ENCODE data around the gene FGFR4. TPM values are rescaled to one million over a fixed set of nuclear protein-coding genes. Genes with fewer than 3 reads are reported as not detected.

The FGFR4 gene
- total RNA-seq, 2 experiments from 2014 or later: 0.33 to 0.53 TPM

GRCh38 chr5:177067503-177067902 is 19.2 kb upstream of the FGFR4 start:
- Mint-ChIP-seq H3K27me3 (no peaks in the 10 kb centered on the region), H3K36me3 (ENCODE audit: low read depth) (peaks cover 15% of the 10 kb centered on the region), H3K4me3 (no peak overlapping the region), H3K27ac (no peak overlapping the region), H3K4me1 (peaks cover 1% of the 10 kb centered on the region), H3K9me3 (no peaks in the 10 kb centered on the region)
- ChIA-PET POLR2A (interaction anchor here (1.0 kb wide), 1 partner anchor 1137 kb away, joined by 3 read pairs; the partner anchor contains the start of gene HNRNPAB), CTCF (interaction anchor here (1.4 kb wide), 1 partner anchor 23 kb away, joined by 3 read pairs; no protein-coding TSS in a partner anchor)
- DNase-seq: no peak

GRCh38 chr5:177070536-177071191 is 16.1 kb upstream of the FGFR4 start:
- H3K4me1 Mint-ChIP-seq: peaks cover 3% of the 10 kb centered on the region
- no peak overlapping the region for H3K27ac Mint-ChIP-seq
- ChIA-PET POLR2A (interaction anchor here (0.7 to 1.9 kb wide), 2 partner anchors 10 to 11 kb away, joined by 3 to 5 read pairs; no protein-coding TSS in a partner anchor), CTCF (interaction anchor here (0.6 to 7.2 kb wide), 16 partner anchors 9 to 1542 kb away, joined by 3 to 65 read pairs (median 4); partner anchors contain the start of gene FGFR4)
- H3K36me3 Mint-ChIP-seq (ENCODE audit: low read depth): peaks cover 4% of the 10 kb centered on the region
- no peak for DNase-seq
- no peaks in the 10 kb centered on the region for H3K27me3 Mint-ChIP-seq
- H3K9me3 Mint-ChIP-seq: no peaks in the 10 kb centered on the region
- H3K4me3 Mint-ChIP-seq: no peak overlapping the region

GRCh38 chr5:177071666-177072385 is 14.9 kb upstream of the FGFR4 start:
- peaks cover 3% of the 10 kb centered on the region for H3K4me1 Mint-ChIP-seq
- no peaks in the 10 kb centered on the region for H3K9me3 Mint-ChIP-seq
- no peak overlapping the region for H3K4me3 Mint-ChIP-seq
- peak; percentile 66 for DNase-seq
- H3K36me3 Mint-ChIP-seq (ENCODE audit: low read depth): no peaks in the 10 kb centered on the region
- ChIA-PET POLR2A (interaction anchor here (0.9 to 1.9 kb wide), 4 partner anchors 9 to 49 kb away, joined by 3 to 5 read pairs (median 4); no protein-coding TSS in a partner anchor), CTCF (interaction anchor here (0.6 to 7.2 kb wide), 30 partner anchors 8 to 594 kb away, joined by 3 to 65 read pairs (median 4); partner anchors contain the start of gene FGFR4)
- no peaks in the 10 kb centered on the region for H3K27me3 Mint-ChIP-seq
- no peak overlapping the region for H3K27ac Mint-ChIP-seq

- Mint-ChIP-seq H3K27me3 (peaks cover under 1% of the 10 kb centered on the region), H3K4me1 (peaks cover 2% of the 10 kb centered on the region), H3K27ac (no peak overlapping the region), H3K4me3 (no peak overlapping the region), H3K36me3 (ENCODE audit: low read depth) (no peaks in the 10 kb centered on the region), H3K9me3 (no peaks in the 10 kb centered on the region)
- POLR2A ChIA-PET: no interaction called here
- DNase-seq: no peak
- CTCF ChIA-PET: interaction anchor here (0.6 to 2.2 kb wide), 3 partner anchors 10 to 36 kb away, joined by 3 to 9 read pairs (median 3); partner anchors contain the start of gene FGFR4
Measured at GRCh38 chr5:177077335-177077734, 9.4 kb upstream of the FGFR4 start.

GRCh38 chr5:177079606-177080005 is 7.1 kb upstream of the FGFR4 start:
- CTCF ChIA-PET: no interaction called here
- POLR2A ChIA-PET: interaction anchor here (1.0 to 1.4 kb wide), 2 partner anchors 8 to 111 kb away, joined by 3 to 5 read pairs; no protein-coding TSS in a partner anchor
- DNase-seq: no peak
- H3K36me3 Mint-ChIP-seq (ENCODE audit: low read depth): no peaks in the 10 kb centered on the region
- peaks cover 15% of the 10 kb centered on the region for H3K27me3 Mint-ChIP-seq
- no peaks in the 10 kb centered on the region for H3K4me1 Mint-ChIP-seq
- no peaks in the 10 kb centered on the region for H3K9me3 Mint-ChIP-seq
- H3K4me3 Mint-ChIP-seq: no peak overlapping the region
- H3K27ac Mint-ChIP-seq: no peak overlapping the region

GRCh38 chr5:177080265-177080664 is 6.5 kb upstream of the FGFR4 start:
- CTCF ChIA-PET: no interaction called here
- no peaks in the 10 kb centered on the region for H3K36me3 Mint-ChIP-seq (ENCODE audit: low read depth)
- H3K9me3 Mint-ChIP-seq: no peaks in the 10 kb centered on the region
- H3K27ac Mint-ChIP-seq: no peak overlapping the region
- no peak overlapping the region for H3K4me3 Mint-ChIP-seq
- H3K4me1 Mint-ChIP-seq: no peaks in the 10 kb centered on the region
- POLR2A ChIA-PET: interaction anchor here (1.0 to 1.4 kb wide), 2 partner anchors 9 to 111 kb away, joined by 3 to 5 read pairs; no protein-coding TSS in a partner anchor
- peaks cover 19% of the 10 kb centered on the region for H3K27me3 Mint-ChIP-seq
- no peak for DNase-seq

- no peak overlapping the region for H3K27ac Mint-ChIP-seq
- H3K4me1 Mint-ChIP-seq: peaks cover 8% of the 10 kb centered on the region
- POLR2A ChIA-PET: no interaction called here
- H3K36me3 Mint-ChIP-seq (ENCODE audit: low read depth): no peaks in the 10 kb centered on the region
- H3K9me3 Mint-ChIP-seq: no peaks in the 10 kb centered on the region
- peaks cover 31% of the 10 kb centered on the region for H3K27me3 Mint-ChIP-seq
- no peak for DNase-seq
- H3K4me3 Mint-ChIP-seq: no peak overlapping the region
- CTCF ChIA-PET: interaction anchor here (6.5 kb wide), 1 partner anchor 9 kb away, joined by 53 read pairs; no protein-coding TSS in a partner anchor
Measured at GRCh38 chr5:177081859-177082258, 4.9 kb upstream of the FGFR4 start.

- no peak overlapping the region for H3K4me3 Mint-ChIP-seq
- no peak overlapping the region for H3K27ac Mint-ChIP-seq
- no peak for DNase-seq
- CTCF ChIA-PET: interaction anchor here (5.1 to 6.5 kb wide), 2 partner anchors 11 to 28 kb away, joined by 32 to 53 read pairs; no protein-coding TSS in a partner anchor
- H3K36me3 Mint-ChIP-seq (ENCODE audit: low read depth): no peaks in the 10 kb centered on the region
- H3K9me3 Mint-ChIP-seq: no peaks in the 10 kb centered on the region
- H3K4me1 Mint-ChIP-seq: peaks cover 12% of the 10 kb centered on the region
- peaks cover 39% of the 10 kb centered on the region for H3K27me3 Mint-ChIP-seq
- POLR2A ChIA-PET: no interaction called here
Measured at GRCh38 chr5:177083357-177083756, 3.4 kb upstream of the FGFR4 start.

- no peak overlapping the region for H3K4me3 Mint-ChIP-seq
- H3K27ac Mint-ChIP-seq: no peak overlapping the region
- POLR2A ChIA-PET: no interaction called here
- peaks cover 12% of the 10 kb centered on the region for H3K4me1 Mint-ChIP-seq
- no peak for DNase-seq
- CTCF ChIA-PET: interaction anchor here (5.1 to 6.5 kb wide), 2 partner anchors 12 to 28 kb away, joined by 32 to 53 read pairs; no protein-coding TSS in a partner anchor
- peaks cover 47% of the 10 kb centered on the region for H3K27me3 Mint-ChIP-seq
- no peaks in the 10 kb centered on the region for H3K9me3 Mint-ChIP-seq
- H3K36me3 Mint-ChIP-seq (ENCODE audit: low read depth): no peaks in the 10 kb centered on the region
Measured at GRCh38 chr5:177084175-177084574, 2.5 kb upstream of the FGFR4 start.

- ChIA-PET CTCF (interaction anchor here (0.6 to 6.5 kb wide), 5 partner anchors 8 to 212 kb away, joined by 3 to 53 read pairs (median 9); no protein-coding TSS in a partner anchor), POLR2A (interaction anchor here (0.9 kb wide), 1 partner anchor 12 kb away, joined by 3 read pairs; no protein-coding TSS in a partner anchor)
- H3K9me3 Mint-ChIP-seq: no peaks in the 10 kb centered on the region
- H3K4me3 Mint-ChIP-seq: peak overlapping the region; percentile 44
- H3K36me3 Mint-ChIP-seq (ENCODE audit: low read depth): no peaks in the 10 kb centered on the region
- DNase-seq: no peak
- peaks cover 12% of the 10 kb centered on the region for H3K4me1 Mint-ChIP-seq
- H3K27ac Mint-ChIP-seq: no peak overlapping the region
- peaks cover 51% of the 10 kb centered on the region for H3K27me3 Mint-ChIP-seq
Measured at GRCh38 chr5:177085985-177086653, 596 bp upstream of the FGFR4 start.

- Mint-ChIP-seq H3K4me3 (no peak overlapping the region), H3K9me3 (no peaks in the 10 kb centered on the region), H3K36me3 (ENCODE audit: low read depth) (no peaks in the 10 kb centered on the region), H3K4me1 (peaks cover 12% of the 10 kb centered on the region), H3K27me3 (peaks cover 49% of the 10 kb centered on the region), H3K27ac (no peak overlapping the region)
- no peak for DNase-seq
- ChIA-PET CTCF (interaction anchor here (1.0 to 6.5 kb wide), 4 partner anchors 10 to 102 kb away, joined by 3 to 53 read pairs (median 20); no protein-coding TSS in a partner anchor), POLR2A (interaction anchor here (1.2 kb wide), 1 partner anchor 16 kb away, joined by 3 read pairs; no protein-coding TSS in a partner anchor)
Measured at GRCh38 chr5:177087398-177088005, 787 bp downstream of the FGFR4 start.

GRCh38 chr5:177089127-177089526 is 2.4 kb downstream of the FGFR4 start:
- ChIA-PET CTCF (no interaction called here), POLR2A (no interaction called here)
- peaks cover 38% of the 10 kb centered on the region for H3K27me3 Mint-ChIP-seq
- DNase-seq: no peak
- H3K27ac Mint-ChIP-seq: no peak overlapping the region
- no peaks in the 10 kb centered on the region for H3K36me3 Mint-ChIP-seq (ENCODE audit: low read depth)
- no peaks in the 10 kb centered on the region for H3K9me3 Mint-ChIP-seq
- no peak overlapping the region for H3K4me3 Mint-ChIP-seq
- H3K4me1 Mint-ChIP-seq: peaks cover 12% of the 10 kb centered on the region

Measured in activated CD4-positive, alpha-beta memory T cell treated with anti-CD3 and anti-CD28 coated beads, Interleukin-2, amount 10 ng/mL, durations not matched to agents 7 days and 5 days (primary cell).